GM23338 (cell line): ENCODE data around the gene HSPA1A. TPM values are rescaled to one million over a fixed set of nuclear protein-coding genes. Genes with fewer than 3 reads are reported as not detected.

ENCODE experiments used
- ATAC-seq: fragments of 200-7000 bp; cut with Tn5 transposase; 3 replicates; pipeline ENCODE4 v1.9.1; 2020
- DNase-seq: peaks from one replicate; pipeline ENCODE4 v3.0.0-alpha.2; 2015; ENCODE audit warnings: low spot score
- H2AFZ ChIP-seq: fragments of 200-600 bp; sonication (generic); 2 replicates; pipeline ENCODE4 v1.8.0; 2016; ENCODE audit warnings: antibody characterized with exemption, mild to moderate bottlenecking, moderate library complexity
- H3F3A ChIP-seq: fragments of 200-600 bp; sonication (generic); replicated peaks from 2 replicates; pipeline ENCODE4 v1.8.0; 2017; ENCODE audit warnings: antibody characterized with exemption, mixed run types, low read depth
- H3K27ac ChIP-seq: fragments of 200-600 bp; sonication (generic); 2 replicates; pipeline ENCODE4 v1.6.1; 2016; ENCODE audit warnings: low read depth
- H3K27me3 ChIP-seq: fragments of 200-600 bp; sonication (generic); 2 replicates; pipeline ENCODE4 v1.8.0; 2016; ENCODE audit warnings: mild to moderate bottlenecking, mixed run types, moderate library complexity; ENCODE audit not compliant: insufficient read depth
- H3K36me3 ChIP-seq: fragments of 200-600 bp; sonication (generic); 2 replicates; pipeline ENCODE4 v1.8.0; 2016; ENCODE audit warnings: mild to moderate bottlenecking; ENCODE audit not compliant: insufficient read depth
- H3K4me1 ChIP-seq: fragments of 200-600 bp; sonication (generic); 2 replicates; pipeline ENCODE4 v1.8.0; 2016; ENCODE audit warnings: mild to moderate bottlenecking, moderate library complexity; ENCODE audit not compliant: insufficient read depth
- H3K4me2 ChIP-seq: fragments of 200-600 bp; sonication (generic); 2 replicates; pipeline ENCODE4 v1.7.1; 2017; ENCODE audit warnings: mixed run types
- H3K4me3 ChIP-seq: fragments of 200-600 bp; sonication (generic); 2 replicates; pipeline ENCODE4 v1.6.1; 2016; ENCODE audit warnings: mixed run types
- H3K79me2 ChIP-seq: fragments of 200-600 bp; sonication (generic); replicated peaks from 2 replicates; pipeline ENCODE4 v1.8.0; 2017; ENCODE audit warnings: mild to moderate bottlenecking; ENCODE audit not compliant: insufficient read depth
- H3K9me2 ChIP-seq: fragments of 200-600 bp; sonication (generic); 2 replicates; pipeline ENCODE4 v1.8.0; 2017; ENCODE audit not compliant: insufficient read depth
- H4K20me1 ChIP-seq: fragments of 200-600 bp; sonication (generic); replicated peaks from 2 replicates; pipeline ENCODE4 v1.8.0; 2017; ENCODE audit warnings: mild to moderate bottlenecking; ENCODE audit not compliant: insufficient read depth
- H3K27ac Mint-ChIP-seq: 2 replicates; pipeline ENCODE4 v1.8.0; 2020; ENCODE audit warnings: inconsistent platforms, mild to moderate bottlenecking, moderate library complexity, mixed read lengths
- H3K27me3 Mint-ChIP-seq: 3 replicates; pipeline ENCODE4 v1.8.0; 2022; ENCODE audit warnings: low read depth, mild to moderate bottlenecking, moderate library complexity, mixed read lengths, inconsistent platforms; ENCODE audit not compliant: insufficient read depth, poor library complexity
- H3K36me3 Mint-ChIP-seq: 3 replicates; pipeline ENCODE4 v1.8.0; 2021; ENCODE audit warnings: low read depth, mild to moderate bottlenecking, inconsistent platforms, moderate library complexity, mixed read lengths
- H3K4me1 Mint-ChIP-seq: 3 replicates; pipeline ENCODE4 v1.8.0; 2020; ENCODE audit warnings: mild to moderate bottlenecking, inconsistent platforms, mixed read lengths
- H3K4me3 Mint-ChIP-seq: 3 replicates; pipeline ENCODE4 v1.8.0; 2021; ENCODE audit warnings: moderate library complexity, mild to moderate bottlenecking, inconsistent platforms, mixed read lengths
- H3K9me3 Mint-ChIP-seq: 3 replicates; pipeline ENCODE4 v1.8.0; 2020; ENCODE audit warnings: moderate library complexity, mild to moderate bottlenecking, inconsistent platforms, mixed read lengths
- CREB1 ChIP-seq: fragments of 250-450 bp; sonication (Bioruptor Pico); IDR thresholded peaks from 2 replicates; pipeline ENCODE4 v1.5.0; 2020; ENCODE audit warnings: low read depth, mild to moderate bottlenecking, moderate library complexity
- CTCF ChIP-seq, 2 experiments: fragments of 200-600 bp in 1 of 2; sonication (generic) in 1 of 2; conservative IDR thresholded peaks; 2 replicates each; pipeline versions ENCODE4 v1.5.1 to v1.6.1; 2016 to 2017; ENCODE audit warnings: antibody characterized with exemption in 2 of 2, low read depth in 2 of 2, mild to moderate bottlenecking in 2 of 2, moderate library complexity in 1 of 2
- EZH2phosphoT487 ChIP-seq: fragments of 200-600 bp; sonication (generic); IDR thresholded peaks from one replicate; pipeline ENCODE4 v1.8.1; 2018; ENCODE audit warnings: antibody characterized with exemption; ENCODE audit not compliant: unreplicated experiment
- JUNB ChIP-seq: IDR thresholded peaks from one replicate; pipeline ENCODE4 v1.6.1; 2016; ENCODE audit warnings: antibody characterized with exemption; ENCODE audit not compliant: unreplicated experiment
- NANOG ChIP-seq: IDR thresholded peaks from 2 replicates; pipeline ENCODE4 v1.6.1; 2016; ENCODE audit warnings: antibody characterized with exemption, borderline replicate concordance
- POLR2AphosphoS5 ChIP-seq: IDR thresholded peaks from 2 replicates; pipeline ENCODE4 v1.6.1; 2016; ENCODE audit warnings: antibody characterized with exemption, low read depth
- STAT1 ChIP-seq: IDR thresholded peaks from one replicate; pipeline ENCODE4 v1.6.1; 2016; ENCODE audit warnings: antibody characterized with exemption; ENCODE audit not compliant: unreplicated experiment
- ZNF114 ChIP-seq: fragments of 250-450 bp; sonication (Bioruptor Pico); IDR thresholded peaks from 2 replicates; pipeline ENCODE4 v1.5.0; 2020; ENCODE audit warnings: mild to moderate bottlenecking, moderate library complexity
- ZNF331 ChIP-seq: fragments of 250-450 bp; sonication (Bioruptor Pico); IDR thresholded peaks from 2 replicates; pipeline ENCODE4 v1.5.0; 2020; ENCODE audit warnings: low read depth, mild to moderate bottlenecking, moderate library complexity
- ZNF462 ChIP-seq: fragments of 250-450 bp; sonication (Bioruptor Pico); IDR thresholded peaks from 2 replicates; pipeline ENCODE4 v1.5.0; 2020; ENCODE audit warnings: mild to moderate bottlenecking, moderate library complexity
- polyA plus RNA-seq: library from polyadenylated mRNA; unstranded; fragments of >200 nt; fragmentation: Nextera tagmentation; extraction: Ambion mirVana; gene quantifications from 2 replicates; pipeline ENCODE4 v1.2.1, GENCODE V29; 2016
- total RNA-seq: library from RNA; depleted of rRNA; stranded (reverse); fragments of >200 nt; shearing (Covaris generic); gene quantifications from 2 replicates; pipeline ENCODE4 v1.2.3, GENCODE V29; 2014
- TF ChIP-seq, protein P1 (sequence below): IDR thresholded peaks from one replicate; pipeline ENCODE4 v1.6.1; 2018; ENCODE audit warnings: antibody characterized with exemption; ENCODE audit not compliant: unreplicated experiment

The HSPA1A gene
- total and polyA plus RNA-seq, 2 experiments from 2014 or later = 36.1 to 57.1 TPM

- TF ChIP-seq ZNF462 (CRISPR knock-in tag) = no peak
- no peak for TF ChIP-seq ZNF331 (CRISPR knock-in tag)
- no peak for TF ChIP-seq STAT1
- no peak for TF ChIP-seq CTCF (conservative IDR thresholded peaks at IDR 0.05; ENCODE audit: low read depth in 2 of 2)
- no peak for TF ChIP-seq EZH2phosphoT487
- no peak for TF ChIP-seq JUNB
Observed at GRCh38 chr6:31844507-31844906, 29.2 kb downstream of the HSPA1A start (continued).

GRCh38 chr6:31847276-31847978, 32.1 kb downstream of the HSPA1A start:
- DNase-seq = no peak
- TF ChIP-seq EZH2phosphoT487 (no peak), ZNF114 (CRISPR knock-in tag) (no peak), POLR2AphosphoS5 (no peak), CTCF (conservative IDR thresholded peaks at IDR 0.05; ENCODE audit: low read depth in 2 of 2) (no peak), CREB1 (CRISPR knock-in tag) (no peak), NANOG (no peak)
- TF ChIP-seq, protein P1, sequence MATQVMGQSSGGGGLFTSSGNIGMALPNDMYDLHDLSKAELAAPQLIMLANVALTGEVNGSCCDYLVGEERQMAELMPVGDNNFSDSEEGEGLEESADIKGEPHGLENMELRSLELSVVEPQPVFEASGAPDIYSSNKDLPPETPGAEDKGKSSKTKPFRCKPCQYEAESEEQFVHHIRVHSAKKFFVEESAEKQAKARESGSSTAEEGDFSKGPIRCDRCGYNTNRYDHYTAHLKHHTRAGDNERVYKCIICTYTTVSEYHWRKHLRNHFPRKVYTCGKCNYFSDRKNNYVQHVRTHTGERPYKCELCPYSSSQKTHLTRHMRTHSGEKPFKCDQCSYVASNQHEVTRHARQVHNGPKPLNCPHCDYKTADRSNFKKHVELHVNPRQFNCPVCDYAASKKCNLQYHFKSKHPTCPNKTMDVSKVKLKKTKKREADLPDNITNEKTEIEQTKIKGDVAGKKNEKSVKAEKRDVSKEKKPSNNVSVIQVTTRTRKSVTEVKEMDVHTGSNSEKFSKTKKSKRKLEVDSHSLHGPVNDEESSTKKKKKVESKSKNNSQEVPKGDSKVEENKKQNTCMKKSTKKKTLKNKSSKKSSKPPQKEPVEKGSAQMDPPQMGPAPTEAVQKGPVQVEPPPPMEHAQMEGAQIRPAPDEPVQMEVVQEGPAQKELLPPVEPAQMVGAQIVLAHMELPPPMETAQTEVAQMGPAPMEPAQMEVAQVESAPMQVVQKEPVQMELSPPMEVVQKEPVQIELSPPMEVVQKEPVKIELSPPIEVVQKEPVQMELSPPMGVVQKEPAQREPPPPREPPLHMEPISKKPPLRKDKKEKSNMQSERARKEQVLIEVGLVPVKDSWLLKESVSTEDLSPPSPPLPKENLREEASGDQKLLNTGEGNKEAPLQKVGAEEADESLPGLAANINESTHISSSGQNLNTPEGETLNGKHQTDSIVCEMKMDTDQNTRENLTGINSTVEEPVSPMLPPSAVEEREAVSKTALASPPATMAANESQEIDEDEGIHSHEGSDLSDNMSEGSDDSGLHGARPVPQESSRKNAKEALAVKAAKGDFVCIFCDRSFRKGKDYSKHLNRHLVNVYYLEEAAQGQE = no peak

More at GRCh38 chr6:31847276-31847978, 32.1 kb downstream of the HSPA1A start:
- H3K4me1 ChIP-seq = 0 out of 2 replicates have a peak, but pooled peaks cover 3% of the 10 kb centered on the region
- no peaks in the 10 kb centered on the region for H3K79me2 ChIP-seq
- no peak overlapping the region for H3K27ac ChIP-seq
- Mint-ChIP-seq H3K9me3 (peaks cover 3% of the 10 kb centered on the region), H3K27ac (no peak overlapping the region), H3K27me3 (peaks cover 6% of the 10 kb centered on the region), H3K4me1 (no peaks in the 10 kb centered on the region), H3K4me3 (no peak overlapping the region), H3K36me3 (peaks cover 4% of the 10 kb centered on the region)
- H3K36me3 ChIP-seq = no peaks in the 10 kb centered on the region
- no peaks in the 10 kb centered on the region for H4K20me1 ChIP-seq
- no peak for ATAC-seq
- H3K27me3 ChIP-seq = no peaks in the 10 kb centered on the region
- no peaks in the 10 kb centered on the region for H3K9me2 ChIP-seq
- H3F3A ChIP-seq = peaks cover 4% of the 10 kb centered on the region; the same call in 1 of the 2 replicates
- no peak overlapping the region for H3K4me2 ChIP-seq
- H2AFZ ChIP-seq = no peak overlapping the region
- H3K4me3 ChIP-seq = no peak overlapping the region
